Activated CD8-positive, alpha-beta memory T cell treated with anti-CD3 and anti-CD28 coated beads, Interleukin-2, amount 10 ng/mL, durations not matched to agents 7 days and 5 days (primary cell): Measurements from ENCODE around the gene KRT32. TPM values are rescaled to one million over a fixed set of nuclear protein-coding genes. Genes with fewer than 3 reads are reported as not detected.

Source experiments
- ATAC-seq: fragments of 150-1000 bp; cut with Tn5 transposase; one replicate; pipeline ENCODE4 v1.10.0; 2021; ENCODE audit warnings: moderate library complexity
- CTCF ChIA-PET: fragments of 350-600 bp; sonication (Branson Sonifier 250); formaldehyde crosslinking; loops from one replicate; lab custom pipeline; 2021; ENCODE audit warnings: antibody characterized with exemption; lab: Charles Lee
- DNase-seq: peaks from one replicate; pipeline ENCODE4 v3.0.0-alpha.2; 2020
- H3K27ac Mint-ChIP-seq: one replicate; pipeline ENCODE4 v1.8.0; 2021; ENCODE audit warnings: mild to moderate bottlenecking, mixed read lengths
- H3K27me3 Mint-ChIP-seq: one replicate; pipeline ENCODE4 v1.8.0; 2021; ENCODE audit warnings: mixed read lengths
- H3K36me3 Mint-ChIP-seq: one replicate; pipeline ENCODE4 v1.8.0; 2021; ENCODE audit warnings: mild to moderate bottlenecking, mixed read lengths
- H3K4me1 Mint-ChIP-seq: one replicate; pipeline ENCODE4 v1.8.0; 2021; ENCODE audit warnings: mixed read lengths
- H3K4me3 Mint-ChIP-seq: one replicate; pipeline ENCODE4 v1.8.0; 2021; ENCODE audit warnings: mild to moderate bottlenecking, moderate library complexity, mixed read lengths
- H3K9me3 Mint-ChIP-seq: one replicate; pipeline ENCODE4 v1.8.0; 2022; ENCODE audit warnings: low read depth, mixed read lengths
- total RNA-seq, 2 experiments: library from RNA; stranded (reverse); gene quantifications; one replicate each; pipeline ENCODE4 v1.2.3, GENCODE V29; 2021

KRT32 gene
- total RNA-seq, 2 experiments from 2014 or later = not detected

DNA sequence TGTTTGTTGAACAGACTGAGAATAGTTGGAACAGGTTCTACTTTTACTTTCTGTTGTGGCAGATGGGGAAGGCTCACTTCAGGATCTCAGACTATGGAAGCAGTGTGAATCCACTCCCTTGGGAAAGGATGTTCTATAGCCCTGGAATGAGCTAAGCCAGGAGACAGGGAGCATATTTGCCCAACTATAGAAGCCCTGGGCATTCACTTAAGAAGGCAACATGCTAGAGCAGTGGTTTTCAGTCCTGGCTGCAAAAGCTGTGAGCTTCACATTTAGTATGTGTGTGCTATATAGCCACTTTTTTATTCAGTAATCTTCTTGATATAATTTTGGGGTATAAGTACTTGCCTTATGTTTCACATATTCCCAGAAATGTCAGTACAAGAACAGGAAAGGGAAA lies 1.2 kb upstream of the KRT32 start:
- H3K9me3 Mint-ChIP-seq = no peaks in the 10 kb centered on the region

DNA sequence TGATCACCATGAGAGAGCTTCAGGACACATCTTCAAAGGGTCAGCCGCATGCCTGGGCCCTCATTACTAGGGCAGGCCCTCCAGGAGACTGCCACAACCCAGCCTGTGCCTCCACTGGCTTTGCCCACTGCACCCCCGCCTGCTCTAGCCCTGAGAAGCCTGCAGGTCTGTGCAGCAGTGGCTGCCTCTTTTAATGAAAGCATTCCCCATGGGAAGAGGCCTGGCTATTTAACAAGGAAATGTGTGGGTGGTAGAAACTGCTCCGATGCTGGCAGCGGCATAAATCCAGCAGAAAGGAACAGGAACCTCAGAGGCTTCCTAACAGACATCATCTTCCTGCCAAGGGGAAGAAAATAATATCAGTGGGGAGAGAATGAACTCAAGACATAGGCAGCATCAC lies 375 bp upstream of the KRT32 start:
- no peak overlapping the region for H3K4me3 Mint-ChIP-seq
- CTCF ChIA-PET = no interaction called here
- DNase-seq (no peak), ATAC-seq (no peak)
- peaks cover 9% of the 10 kb centered on the region for H3K27me3 Mint-ChIP-seq
- no peaks in the 10 kb centered on the region for H3K9me3 Mint-ChIP-seq
- peaks cover 6% of the 10 kb centered on the region for H3K4me1 Mint-ChIP-seq
- no peak overlapping the region for H3K27ac Mint-ChIP-seq
- H3K36me3 Mint-ChIP-seq = no peaks in the 10 kb centered on the region

More for the DNA sequence above, 1.2 kb upstream of the KRT32 start:
- DNase-seq = no peak
- no peak for ATAC-seq
- CTCF ChIA-PET = no interaction called here
- Mint-ChIP-seq H3K4me1 (peaks cover 6% of the 10 kb centered on the region), H3K36me3 (no peaks in the 10 kb centered on the region), H3K4me3 (no peak overlapping the region), H3K27ac (no peak overlapping the region), H3K27me3 (peaks cover 9% of the 10 kb centered on the region)

DNA sequence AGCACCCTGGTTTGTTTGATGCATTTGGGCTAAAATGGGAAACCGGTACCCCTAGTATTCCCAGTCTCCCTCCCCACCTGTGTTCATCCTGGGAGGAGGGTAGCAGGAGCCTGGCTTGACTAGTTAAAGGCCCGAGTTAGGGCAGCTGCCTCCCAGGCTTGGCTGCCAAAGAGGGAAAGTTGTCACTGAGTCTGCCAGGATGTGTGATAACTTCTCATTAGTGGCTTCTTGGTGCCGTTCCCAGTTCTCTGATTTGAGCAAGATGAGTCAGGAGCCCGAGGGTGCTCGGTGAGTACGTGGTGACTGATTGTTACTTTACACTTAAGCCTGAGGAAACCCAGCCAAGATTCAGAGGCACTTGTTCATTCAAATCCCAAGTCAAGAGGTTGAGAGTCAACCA lies 2.5 kb downstream of the KRT32 start:
- CTCF ChIA-PET = no interaction called here
- Mint-ChIP-seq H3K4me1 (no peaks in the 10 kb centered on the region), H3K4me3 (no peak overlapping the region), H3K9me3 (no peaks in the 10 kb centered on the region), H3K36me3 (no peaks in the 10 kb centered on the region), H3K27ac (no peak overlapping the region), H3K27me3 (peaks cover 4% of the 10 kb centered on the region)
- DNase-seq (no peak), ATAC-seq (no peak)

DNA sequence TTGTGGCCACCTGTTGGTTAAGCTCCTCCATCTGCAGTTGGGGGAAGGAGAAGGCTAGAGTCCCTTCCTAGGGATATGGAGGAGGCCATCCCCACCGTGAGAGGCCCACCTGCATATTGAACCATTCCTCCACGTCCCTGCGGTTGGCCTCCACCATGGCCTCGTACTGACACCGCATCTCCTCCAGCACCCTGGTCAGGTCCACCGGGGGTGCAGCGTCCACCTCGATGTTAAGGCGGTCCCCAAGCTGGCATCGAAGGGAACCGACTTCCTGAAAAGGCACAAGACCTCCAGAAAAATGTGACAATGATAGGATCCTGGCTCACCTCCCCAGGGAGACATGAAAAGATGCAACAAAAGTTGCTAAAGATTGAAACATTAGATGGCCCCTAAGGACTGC lies 3.0 kb downstream of the KRT32 start:
- Mint-ChIP-seq H3K4me1 (no peaks in the 10 kb centered on the region), H3K36me3 (no peaks in the 10 kb centered on the region), H3K27me3 (peaks cover under 1% of the 10 kb centered on the region), H3K9me3 (no peaks in the 10 kb centered on the region), H3K4me3 (no peak overlapping the region), H3K27ac (no peak overlapping the region)
- ATAC-seq (no peak), DNase-seq (no peak)
- CTCF ChIA-PET = interaction anchor here (0.7 kb wide), 1 partner anchor 515 kb away, joined by 3 read pairs; no protein-coding TSS in a partner anchor

DNA sequence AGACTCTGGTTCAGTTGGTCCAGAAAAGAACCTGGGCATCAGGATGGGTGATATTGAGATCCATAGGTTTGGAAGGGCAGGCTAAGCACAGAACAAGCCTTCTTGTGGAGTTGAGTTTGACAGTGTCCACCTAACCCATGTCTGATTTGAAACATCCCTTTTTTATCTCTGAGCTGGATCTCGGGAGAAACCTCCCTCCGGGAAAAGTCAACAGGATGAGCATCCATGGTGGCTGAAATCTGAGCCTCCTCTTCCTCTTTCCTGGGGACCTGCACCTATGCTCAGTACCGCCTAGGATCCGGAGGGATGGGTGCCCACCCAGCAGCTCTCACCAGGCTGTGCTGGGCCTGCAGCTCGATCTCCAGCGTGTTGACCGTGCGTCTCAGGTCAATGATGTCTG lies 3.4 kb downstream of the KRT32 start:
- H3K4me3 Mint-ChIP-seq = no peak overlapping the region
- no peaks in the 10 kb centered on the region for H3K9me3 Mint-ChIP-seq
- H3K27ac Mint-ChIP-seq = no peak overlapping the region
- H3K27me3 Mint-ChIP-seq = no peaks in the 10 kb centered on the region
- no peak for DNase-seq
- no peaks in the 10 kb centered on the region for H3K4me1 Mint-ChIP-seq
- ATAC-seq = no peak
- H3K36me3 Mint-ChIP-seq = no peaks in the 10 kb centered on the region
- CTCF ChIA-PET = interaction anchor here (0.7 kb wide), 1 partner anchor 514 kb away, joined by 3 read pairs; no protein-coding TSS in a partner anchor

DNA sequence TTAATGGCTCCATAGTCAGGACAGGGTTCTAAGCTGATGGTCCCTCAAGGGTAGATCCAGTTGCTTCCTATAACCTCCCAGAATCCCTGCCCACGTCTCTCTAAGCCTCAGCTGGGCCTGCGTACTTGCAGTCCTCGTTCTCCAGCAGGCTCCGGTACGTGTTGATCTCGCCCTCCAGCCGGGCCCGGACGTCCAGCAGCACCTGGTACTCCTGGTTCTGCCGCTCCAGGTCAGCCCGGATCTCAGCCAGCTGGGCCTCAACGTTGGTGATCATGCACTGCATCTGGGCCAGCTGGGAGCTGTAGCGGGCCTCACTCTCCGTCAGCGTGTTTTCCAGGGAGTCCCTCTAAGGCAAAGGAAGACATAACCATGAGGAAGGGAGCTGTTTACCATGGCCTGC lies 4.5 kb downstream of the KRT32 start:
- Mint-ChIP-seq H3K9me3 (no peaks in the 10 kb centered on the region), H3K27ac (no peak overlapping the region), H3K4me1 (no peaks in the 10 kb centered on the region), H3K36me3 (no peaks in the 10 kb centered on the region), H3K27me3 (peaks cover 3% of the 10 kb centered on the region), H3K4me3 (no peak overlapping the region)
- CTCF ChIA-PET = interaction anchor here (1.3 kb wide), 1 partner anchor 33 kb away, joined by 3 read pairs; no protein-coding TSS in a partner anchor
- no peak for ATAC-seq
- DNase-seq = no peak

DNA sequence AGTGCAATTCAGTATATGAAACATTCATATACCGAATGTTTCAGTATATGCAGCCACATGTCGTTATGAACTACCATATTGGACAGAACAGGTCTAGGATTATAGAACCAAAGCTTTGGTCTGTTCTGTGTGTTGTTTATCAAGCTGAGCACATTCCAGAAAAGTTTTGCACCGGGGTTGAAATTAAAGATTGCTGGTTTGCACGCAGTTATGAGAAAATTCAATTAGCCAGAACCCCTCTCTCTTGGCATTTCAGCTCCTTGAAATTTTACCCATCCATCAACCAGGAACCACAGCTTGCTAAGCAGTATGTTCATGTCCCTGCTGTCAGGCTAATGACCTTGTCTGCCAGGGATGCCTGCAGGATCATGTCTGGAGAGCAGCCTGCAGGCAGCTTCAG lies 9.5 kb downstream of the KRT32 start:
- CTCF ChIA-PET = no interaction called here
- ATAC-seq (no peak), DNase-seq (no peak)
- Mint-ChIP-seq H3K4me3 (no peak overlapping the region), H3K27me3 (peaks cover 6% of the 10 kb centered on the region), H3K4me1 (no peaks in the 10 kb centered on the region), H3K9me3 (no peaks in the 10 kb centered on the region), H3K36me3 (no peaks in the 10 kb centered on the region), H3K27ac (no peak overlapping the region)

DNA sequence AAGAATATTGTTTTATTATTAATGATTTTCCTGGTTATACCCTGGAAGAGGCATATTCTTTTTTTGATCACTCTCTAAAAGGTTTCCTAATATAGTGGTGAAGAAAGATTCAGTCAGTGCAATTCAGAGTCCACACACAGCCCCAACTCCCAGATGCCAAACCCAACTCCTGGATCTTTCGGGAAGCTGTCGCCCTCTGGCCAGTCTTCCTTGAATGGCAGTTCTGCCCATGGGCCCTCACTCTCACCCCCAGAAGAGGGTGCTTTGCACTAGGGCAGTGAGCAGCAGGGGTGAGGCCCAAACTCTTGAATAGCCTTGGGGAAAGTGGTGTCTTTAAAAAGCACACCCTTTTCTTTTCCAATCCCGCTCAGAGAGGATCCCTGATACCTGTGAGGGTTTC lies 11.0 kb downstream of the KRT32 start:
- H3K4me3 Mint-ChIP-seq = no peak overlapping the region
- CTCF ChIA-PET = no interaction called here
- H3K36me3 Mint-ChIP-seq = no peaks in the 10 kb centered on the region
- no peaks in the 10 kb centered on the region for H3K9me3 Mint-ChIP-seq
- no peak overlapping the region for H3K27ac Mint-ChIP-seq
- peaks cover 8% of the 10 kb centered on the region for H3K27me3 Mint-ChIP-seq
- no peak for DNase-seq
- no peak for ATAC-seq
- no peaks in the 10 kb centered on the region for H3K4me1 Mint-ChIP-seq

DNA sequence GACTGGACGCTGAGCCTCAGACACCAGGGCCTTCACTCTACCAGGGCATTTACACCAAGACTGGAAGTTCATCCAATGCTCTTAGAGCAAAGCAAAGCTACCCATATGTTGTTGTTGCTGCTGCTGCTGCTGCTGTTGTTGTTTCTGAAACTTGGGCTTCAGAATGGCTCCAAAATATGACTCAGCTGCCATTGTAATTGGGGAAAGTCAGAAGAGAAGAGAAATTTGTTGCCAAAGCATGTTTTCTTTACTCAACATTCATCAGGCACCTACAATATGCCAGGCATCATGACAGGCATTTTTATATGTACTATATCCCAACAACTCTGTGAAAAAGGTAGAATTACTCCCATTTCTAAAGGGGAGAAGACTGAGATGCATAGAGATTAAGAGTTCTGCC lies 11.9 kb downstream of the KRT32 start:
- CTCF ChIA-PET = no interaction called here
- Mint-ChIP-seq H3K4me3 (no peak overlapping the region), H3K27me3 (peaks cover 11% of the 10 kb centered on the region), H3K36me3 (no peaks in the 10 kb centered on the region), H3K9me3 (no peaks in the 10 kb centered on the region), H3K27ac (no peak overlapping the region), H3K4me1 (no peaks in the 10 kb centered on the region)
- no peak for DNase-seq
- no peak for ATAC-seq

DNA sequence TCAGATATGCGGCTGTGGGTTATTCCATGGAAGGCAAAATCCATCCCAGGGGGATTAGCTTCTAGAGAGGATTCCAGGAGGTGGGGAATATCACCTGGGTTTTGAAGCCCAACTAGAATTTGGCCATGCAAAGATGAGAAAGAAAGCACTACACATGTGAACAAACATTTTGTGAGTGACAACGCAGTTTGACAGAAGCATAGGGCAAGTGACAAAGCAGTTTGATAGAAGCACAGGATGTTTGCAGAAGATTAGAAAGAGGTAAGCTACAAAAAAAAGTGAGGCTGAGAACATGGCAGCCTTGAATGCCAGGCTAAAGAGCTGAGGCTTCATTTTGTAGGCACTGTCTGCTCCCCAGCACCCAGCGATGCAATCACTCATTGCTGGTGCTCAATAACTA lies 14.1 kb downstream of the KRT32 start:
- CTCF ChIA-PET = no interaction called here
- Mint-ChIP-seq H3K36me3 (no peaks in the 10 kb centered on the region), H3K9me3 (no peaks in the 10 kb centered on the region), H3K4me3 (no peak overlapping the region), H3K4me1 (no peaks in the 10 kb centered on the region), H3K27ac (no peak overlapping the region), H3K27me3 (peaks cover 10% of the 10 kb centered on the region)
- DNase-seq (no peak), ATAC-seq (no peak)

DNA sequence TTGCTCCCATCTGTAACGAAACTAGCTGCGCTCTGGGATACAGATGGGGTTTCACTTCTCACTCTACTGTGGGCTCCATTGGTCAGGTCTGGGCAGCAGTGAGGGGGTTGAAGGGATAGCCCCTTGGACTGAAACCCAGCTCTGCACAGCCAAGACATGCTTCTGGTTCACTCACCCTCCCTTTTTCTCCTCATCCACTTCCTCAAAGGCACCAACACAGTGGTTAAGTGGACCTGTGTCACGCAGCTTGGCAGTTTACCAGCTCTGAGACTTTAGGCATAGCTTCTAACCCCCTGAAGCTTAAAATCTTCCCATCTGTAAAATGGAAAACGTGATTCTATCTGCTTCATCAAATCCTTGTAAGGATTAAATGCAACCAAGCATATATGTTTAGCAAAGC lies 14.9 kb downstream of the KRT32 start:
- H3K27me3 Mint-ChIP-seq = peaks cover 10% of the 10 kb centered on the region
- DNase-seq = no peak
- H3K36me3 Mint-ChIP-seq = no peaks in the 10 kb centered on the region
- H3K4me1 Mint-ChIP-seq = no peaks in the 10 kb centered on the region
- ATAC-seq = no peak
- no peak overlapping the region for H3K27ac Mint-ChIP-seq
- H3K4me3 Mint-ChIP-seq = no peak overlapping the region
- CTCF ChIA-PET = no interaction called here
- H3K9me3 Mint-ChIP-seq = no peaks in the 10 kb centered on the region

DNA sequence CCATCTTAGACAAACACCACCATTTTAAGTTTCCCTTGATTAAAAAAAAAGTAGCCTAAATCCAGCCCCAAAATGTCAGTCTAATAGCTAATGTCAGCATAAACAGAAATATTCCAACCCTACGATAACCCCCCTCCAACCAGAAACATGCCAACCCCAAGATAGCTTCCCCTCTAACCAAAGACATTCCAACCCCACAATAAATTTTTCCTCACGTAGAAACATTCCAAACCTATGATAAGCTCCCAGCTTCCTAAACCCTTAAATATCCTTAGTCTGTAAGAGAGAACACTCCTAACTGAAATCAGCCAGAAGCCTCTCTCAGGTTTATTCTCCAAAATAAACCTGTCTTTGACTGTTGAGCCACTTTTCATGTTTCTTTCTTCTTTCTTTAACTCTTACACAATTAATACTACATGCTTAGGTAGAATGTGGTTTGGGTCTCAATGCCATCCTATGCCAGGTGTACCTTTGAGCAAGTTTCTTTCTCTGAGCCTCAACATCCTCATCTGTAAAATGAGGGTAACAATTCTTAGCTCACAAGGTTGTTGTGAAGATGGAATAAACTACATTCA lies 15.9 kb downstream of the KRT32 start:
- no peaks in the 10 kb centered on the region for H3K36me3 Mint-ChIP-seq
- no peak for ATAC-seq

DNA sequence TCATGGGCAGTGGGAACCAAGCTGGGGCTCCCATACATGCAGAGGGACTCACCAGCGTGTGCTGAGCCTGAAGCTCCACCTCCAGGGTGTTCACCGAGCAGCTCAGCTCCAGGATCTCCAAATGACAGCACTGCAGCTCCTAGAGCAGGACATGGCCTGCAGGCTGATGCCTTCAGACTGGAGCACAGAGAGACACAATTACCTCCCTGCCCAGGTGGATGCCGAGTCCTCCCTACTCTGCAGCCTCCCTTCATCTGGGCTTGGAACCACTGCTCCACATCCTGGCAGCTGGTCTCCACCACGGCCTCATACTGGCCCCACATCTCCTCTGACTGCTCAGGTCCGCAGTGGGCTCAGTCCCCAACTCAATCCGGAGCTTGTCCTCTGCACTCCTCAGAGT lies 18.2 kb downstream of the KRT32 start:
- CTCF ChIA-PET = no interaction called here
- Mint-ChIP-seq H3K9me3 (no peaks in the 10 kb centered on the region), H3K36me3 (no peaks in the 10 kb centered on the region), H3K27me3 (peaks cover 13% of the 10 kb centered on the region), H3K27ac (no peak overlapping the region), H3K4me3 (no peak overlapping the region), H3K4me1 (no peaks in the 10 kb centered on the region)
- ATAC-seq = no peak
- no peak for DNase-seq

More for the DNA sequence above, 15.9 kb downstream of the KRT32 start:
- no peaks in the 10 kb centered on the region for H3K4me1 Mint-ChIP-seq
- H3K27ac Mint-ChIP-seq = no peak overlapping the region
- no peak overlapping the region for H3K4me3 Mint-ChIP-seq
- H3K27me3 Mint-ChIP-seq = peaks cover 10% of the 10 kb centered on the region
- DNase-seq = no peak
- no peaks in the 10 kb centered on the region for H3K9me3 Mint-ChIP-seq
- CTCF ChIA-PET = interaction anchor here (1.1 kb wide), 1 partner anchor 197 kb away, joined by 3 read pairs; no protein-coding TSS in a partner anchor

DNA sequence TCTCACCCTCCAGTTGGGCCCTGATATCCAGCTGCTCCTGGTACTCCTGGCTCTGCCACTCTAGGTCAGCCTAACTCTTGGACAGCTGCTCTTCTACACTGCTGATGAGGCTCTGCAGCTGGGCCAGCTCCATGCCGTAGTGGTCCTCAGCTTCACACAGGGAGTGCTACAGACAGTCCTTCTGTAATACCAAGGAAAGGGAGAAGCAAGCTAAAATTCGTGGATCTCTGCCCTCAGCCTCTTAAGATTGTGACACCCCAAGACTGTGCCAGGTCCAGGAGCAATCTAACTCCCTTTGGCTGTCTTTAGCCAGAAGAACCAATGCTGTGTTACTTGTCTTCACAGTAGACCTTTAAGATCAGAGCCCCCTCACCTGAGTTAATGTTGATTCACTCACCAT lies 18.7 kb downstream of the KRT32 start:
- H3K4me3 Mint-ChIP-seq = no peak overlapping the region
- DNase-seq (no peak), ATAC-seq (no peak)
- H3K27ac Mint-ChIP-seq = no peak overlapping the region
- no peaks in the 10 kb centered on the region for H3K36me3 Mint-ChIP-seq
- no peaks in the 10 kb centered on the region for H3K4me1 Mint-ChIP-seq
- CTCF ChIA-PET = no interaction called here
- H3K27me3 Mint-ChIP-seq = peaks cover 15% of the 10 kb centered on the region
- no peaks in the 10 kb centered on the region for H3K9me3 Mint-ChIP-seq
